HG03460 (cell line): ENCODE data around the gene PTGR3.

Source experiments
- ATAC-seq: cut with Tn5 transposase; IDR thresholded peaks from one replicate; pipeline ENCODE4 v1.9.1; 2021; ENCODE audit not compliant: unreplicated experiment

PTGR3 gene

GRCh38 chr18:75172299-75173124 is 36.4 kb downstream of the PTGR3 start:
- ATAC-seq, result peak; percentile 9

- no peak for ATAC-seq
These were observed 38.0 kb downstream of the PTGR3 start for GRCh38 chr18:75170916-75171315.

GRCh38 chr18:75170022-75170789 is 38.7 kb downstream of the PTGR3 start:
- no peak for ATAC-seq

- no peak for ATAC-seq
These were observed 39.5 kb downstream of the PTGR3 start for GRCh38 chr18:75169411-75169810.

GRCh38 chr18:75168619-75169018 is 40.3 kb downstream of the PTGR3 start:
- no peak for ATAC-seq

GRCh38 chr18:75167759-75168618 is 41.0 kb downstream of the PTGR3 start:
- no peak for ATAC-seq

- no peak for ATAC-seq
These were observed 41.8 kb downstream of the PTGR3 start for GRCh38 chr18:75167137-75167536.

- ATAC-seq, result no peak
These were observed 43.0 kb downstream of the PTGR3 start for GRCh38 chr18:75165926-75166325.

GRCh38 chr18:75164479-75164878 is 44.5 kb downstream of the PTGR3 start:
- no peak for ATAC-seq

GRCh38 chr18:75163736-75164135 is 45.2 kb downstream of the PTGR3 start:
- no peak for ATAC-seq

GRCh38 chr18:75162978-75163377 is 46.0 kb downstream of the PTGR3 start:
- ATAC-seq, result no peak

GRCh38 chr18:75162467-75162866 is 46.5 kb downstream of the PTGR3 start:
- no peak for ATAC-seq

- ATAC-seq, result peak; percentile 51
These were observed 47.5 kb downstream of the PTGR3 start for GRCh38 chr18:75161256-75162028.

GRCh38 chr18:75160364-75160763 is 48.6 kb downstream of the PTGR3 start:
- ATAC-seq, result no peak

GRCh38 chr18:75159646-75160356 is 49.1 kb downstream of the PTGR3 start:
- ATAC-seq, result no peak

GRCh38 chr18:75159238-75159518 is 49.8 kb downstream of the PTGR3 start:
- no peak for ATAC-seq
